Measurements from ENCODE around the gene KCNJ3. TPM values are rescaled to one million over a fixed set of nuclear protein-coding genes. Genes with fewer than 3 reads are reported as not detected.
A peak's percentile ranks its signal among the peaks of the same experiment; 100 is the strongest.

Gene KCNJ3
- total and polyA plus RNA-seq, 8 donors, result 0.10 to 0.65 (median 0.25) TPM; not detected in 1

- H3K9me3 ChIP-seq, result no peaks in the 10 kb centered on the region
- no peak for TF ChIP-seq CTCF (IDR thresholded peaks at IDR 0.05)
- H3K36me3 ChIP-seq, result no peaks in the 10 kb centered on the region
- no peak for DNase-seq
- no peak for ATAC-seq
- no peak overlapping the region for H3K27ac ChIP-seq
- intact Hi-C loops (cut with DNase I), result no loop called here
- no peaks in the 10 kb centered on the region for H3K4me1 ChIP-seq
- no peaks in the 10 kb centered on the region for H3K27me3 ChIP-seq
- H3K4me3 ChIP-seq, result no peak overlapping the region
Observed at GRCh38 chr2:154710078-154710477, 11.6 kb downstream of the KCNJ3 start.

GRCh38 chr2:154710685-154711084, 12.2 kb downstream of the KCNJ3 start:
- no peaks in the 10 kb centered on the region for H3K4me1 ChIP-seq
- no peaks in the 10 kb centered on the region for H3K27me3 ChIP-seq
- H3K9me3 ChIP-seq, result no peaks in the 10 kb centered on the region
- intact Hi-C loops (cut with DNase I), result no loop called here
- ATAC-seq (no peak), DNase-seq (no peak)
- H3K36me3 ChIP-seq, result no peaks in the 10 kb centered on the region
- H3K27ac ChIP-seq, result no peak overlapping the region
- no peak overlapping the region for H3K4me3 ChIP-seq
- no peak for TF ChIP-seq CTCF (IDR thresholded peaks at IDR 0.05)

- no peaks in the 10 kb centered on the region for H3K9me3 ChIP-seq
- no peak overlapping the region for H3K27ac ChIP-seq
- no peaks in the 10 kb centered on the region for H3K27me3 ChIP-seq
- no peaks in the 10 kb centered on the region for H3K4me1 ChIP-seq
- no peak for ATAC-seq
- no peak for TF ChIP-seq CTCF (IDR thresholded peaks at IDR 0.05)
- no peak for DNase-seq
- intact Hi-C loops (cut with DNase I), result no loop called here
- H3K36me3 ChIP-seq, result no peaks in the 10 kb centered on the region
- no peak overlapping the region for H3K4me3 ChIP-seq
Observed at GRCh38 chr2:154713675-154714074, 15.2 kb downstream of the KCNJ3 start.

GRCh38 chr2:154720651-154721050, 22.2 kb downstream of the KCNJ3 start:
- Histone ChIP-seq H3K27me3 (no peaks in the 10 kb centered on the region), H3K4me1 (no peaks in the 10 kb centered on the region), H3K27ac (no peak overlapping the region), H3K9me3 (no peaks in the 10 kb centered on the region), H3K36me3 (no peaks in the 10 kb centered on the region), H3K4me3 (no peak overlapping the region)
- ATAC-seq (peak; percentile 50), DNase-seq (peak in 1 of 4 donors; percentile 32)
- intact Hi-C loops (cut with DNase I), result no loop called here
- TF ChIP-seq CTCF (IDR thresholded peaks at IDR 0.05), result no peak

- intact Hi-C loops (cut with DNase I), result no loop called here
- H3K4me3 ChIP-seq, result no peak overlapping the region
- H3K36me3 ChIP-seq, result no peaks in the 10 kb centered on the region
- no peaks in the 10 kb centered on the region for H3K27me3 ChIP-seq
- no peak for TF ChIP-seq CTCF (IDR thresholded peaks at IDR 0.05)
- ATAC-seq, result no peak
- no peak for DNase-seq
- H3K9me3 ChIP-seq, result no peaks in the 10 kb centered on the region
- no peak overlapping the region for H3K27ac ChIP-seq
- no peaks in the 10 kb centered on the region for H3K4me1 ChIP-seq
Observed at GRCh38 chr2:154724194-154724797, 25.8 kb downstream of the KCNJ3 start.
